MM.1S (cell line): ENCODE data around the gene CASP10.

Experiments
- EZH2 ChIP-seq: fragments of 300-600 bp; sonication (generic); optimal IDR thresholded peaks from 2 replicates; pipeline ENCODE3; 2017; ENCODE audit warnings: low read depth, mild to moderate bottlenecking, antibody characterized with exemption, low read length, mixed read lengths
- TF ChIP-seq, protein P1 (sequence below): fragments of 300-600 bp; sonication (generic); IDR thresholded peaks from 2 replicates; pipeline ENCODE4 v1.5.1; 2016; ENCODE audit warnings: antibody characterized with exemption, low read length, mixed read lengths

DNA sequence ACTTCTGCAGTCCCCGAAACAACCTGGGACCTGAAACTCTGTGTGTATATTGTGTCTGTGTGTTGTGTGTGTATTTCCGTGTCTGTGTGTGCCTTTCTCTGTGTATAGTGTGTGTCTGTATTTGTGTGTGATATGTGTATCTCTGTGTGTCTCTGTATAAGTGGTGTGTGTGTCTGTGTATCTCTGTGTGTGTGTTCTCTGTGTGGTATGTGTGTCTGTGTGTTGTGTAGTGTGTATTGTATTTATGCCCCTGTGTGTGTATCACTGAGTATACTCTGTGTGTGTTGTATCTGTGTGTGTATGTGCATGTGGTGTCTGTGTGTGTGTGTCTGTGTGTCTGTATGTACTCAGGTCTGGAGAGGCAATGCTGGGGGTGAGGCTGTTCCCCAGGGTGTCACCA is 89.0 kb downstream of the CASP10 start:
- TF ChIP-seq, protein P1, sequence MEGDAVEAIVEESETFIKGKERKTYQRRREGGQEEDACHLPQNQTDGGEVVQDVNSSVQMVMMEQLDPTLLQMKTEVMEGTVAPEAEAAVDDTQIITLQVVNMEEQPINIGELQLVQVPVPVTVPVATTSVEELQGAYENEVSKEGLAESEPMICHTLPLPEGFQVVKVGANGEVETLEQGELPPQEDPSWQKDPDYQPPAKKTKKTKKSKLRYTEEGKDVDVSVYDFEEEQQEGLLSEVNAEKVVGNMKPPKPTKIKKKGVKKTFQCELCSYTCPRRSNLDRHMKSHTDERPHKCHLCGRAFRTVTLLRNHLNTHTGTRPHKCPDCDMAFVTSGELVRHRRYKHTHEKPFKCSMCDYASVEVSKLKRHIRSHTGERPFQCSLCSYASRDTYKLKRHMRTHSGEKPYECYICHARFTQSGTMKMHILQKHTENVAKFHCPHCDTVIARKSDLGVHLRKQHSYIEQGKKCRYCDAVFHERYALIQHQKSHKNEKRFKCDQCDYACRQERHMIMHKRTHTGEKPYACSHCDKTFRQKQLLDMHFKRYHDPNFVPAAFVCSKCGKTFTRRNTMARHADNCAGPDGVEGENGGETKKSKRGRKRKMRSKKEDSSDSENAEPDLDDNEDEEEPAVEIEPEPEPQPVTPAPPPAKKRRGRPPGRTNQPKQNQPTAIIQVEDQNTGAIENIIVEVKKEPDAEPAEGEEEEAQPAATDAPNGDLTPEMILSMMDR, result no peak
- TF ChIP-seq EZH2, result no peak
